ES-I3 (cell line): ENCODE measurements around the gene TEAD3.
"Not testable (repeated sequence)": the region's sequence is repeated elsewhere in the genome, so short reads cannot be mapped to it uniquely, and the experiment has no call there.

ENCODE experiments used
- H3K36me3 ChIP-seq: 2 replicates; pipeline ENCODE4 v1.6.1; 2013; ENCODE audit warnings: mild to moderate bottlenecking, low read length, control low read depth, moderate library complexity; ENCODE audit not compliant: insufficient read depth
- H3K4me1 ChIP-seq: 2 replicates; pipeline ENCODE4 v1.6.1; 2013; ENCODE audit warnings: mild to moderate bottlenecking, control low read depth, low read length; ENCODE audit not compliant: insufficient read depth
- H3K9ac ChIP-seq: 2 replicates; pipeline ENCODE4 v1.6.1; 2013; ENCODE audit warnings: low read depth, mild to moderate bottlenecking, low read length, moderate library complexity
- H3K9me3 ChIP-seq: 2 replicates; pipeline ENCODE4 v1.6.1; 2013; ENCODE audit warnings: mild to moderate bottlenecking, low read length, moderate library complexity; ENCODE audit not compliant: control insufficient read depth, insufficient read depth

The TEAD3 gene

DNA sequence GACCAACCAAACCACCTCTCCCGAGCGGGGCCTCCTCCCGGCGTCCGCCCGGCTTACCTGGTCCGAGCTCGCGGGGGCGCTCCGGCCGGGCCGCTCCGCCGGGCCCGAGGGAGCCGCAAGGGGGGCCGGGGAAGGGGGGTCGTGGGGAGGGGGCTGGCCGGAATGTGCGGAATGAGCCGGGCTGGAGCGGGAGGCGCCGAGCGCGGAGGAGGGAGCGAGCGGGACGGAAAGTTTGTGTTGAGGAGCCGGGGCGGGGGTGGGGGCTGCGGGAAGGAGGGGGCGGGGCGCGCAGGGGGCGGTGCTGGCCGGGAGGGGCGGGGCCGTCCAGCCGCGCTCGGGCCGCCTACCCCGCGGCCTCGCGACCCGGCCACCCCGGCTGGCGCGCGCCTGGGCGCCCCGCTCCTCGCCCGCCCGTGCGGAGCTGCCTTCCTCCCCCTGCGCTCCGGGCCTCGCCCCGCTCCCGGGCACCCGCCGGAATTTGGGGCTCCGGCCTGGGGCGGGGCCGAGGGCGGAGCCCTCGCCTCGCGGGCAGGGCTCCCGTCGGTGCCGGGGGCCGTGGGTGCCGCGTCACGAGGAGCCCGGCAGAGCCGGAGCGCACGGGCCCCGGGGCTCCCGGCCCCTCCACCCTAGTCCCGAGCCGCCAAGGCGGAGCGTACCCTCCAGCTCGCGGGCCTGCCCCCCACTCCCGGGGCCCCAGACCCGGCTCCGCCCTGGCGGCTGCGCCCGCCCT, at the start of gene TEAD3:
Gene TEAD3, minus strand, starts transcription at position 239 of the 730 bp plus-strand sequence.
- Histone ChIP-seq H3K4me1 (peaks cover 53% of the 10 kb centered on the region), H3K36me3 (no peaks in the 10 kb centered on the region), H3K9ac (peak within 1 kb of the TSS; percentile 83)

DNA sequence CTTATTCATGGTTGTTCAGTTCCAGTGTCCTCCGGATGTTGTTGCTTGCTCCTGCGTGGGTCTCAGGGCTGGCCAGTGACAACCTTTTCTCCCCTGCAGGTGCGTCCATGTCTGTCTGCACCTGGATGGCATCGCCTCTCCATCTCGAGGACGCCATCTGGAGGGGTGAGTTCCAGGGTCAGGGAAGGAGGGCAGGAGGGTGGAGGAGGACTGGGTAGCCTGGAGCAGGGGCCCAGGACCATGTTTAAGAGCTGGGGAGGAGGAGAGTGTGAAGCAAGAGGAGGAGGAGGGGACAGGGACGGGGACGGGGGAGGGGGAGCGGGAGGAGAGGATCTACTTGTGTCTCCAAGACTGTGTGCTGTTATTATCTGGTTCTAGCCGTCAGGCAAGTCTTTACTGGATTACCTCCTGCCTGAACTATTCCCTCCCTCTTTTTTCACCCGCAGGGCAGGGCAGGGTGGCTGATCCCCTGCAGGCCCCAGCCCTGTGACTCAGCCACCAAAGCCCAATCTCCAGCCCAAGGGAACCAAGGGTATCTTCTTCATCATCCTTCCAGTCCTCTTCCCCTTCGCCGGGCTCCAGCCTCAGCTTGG, 48.0 kb upstream of the TEAD3 start:
- Histone ChIP-seq H3K9me3 (no peaks in the 10 kb centered on the region), H3K36me3 (no peaks in the 10 kb centered on the region), H3K9ac (no peak overlapping the region), H3K4me1 (0 out of 2 replicates have a peak, but pooled peaks cover 6% of the 10 kb centered on the region)

More for the DNA sequence above, at the start of gene TEAD3:
- H3K9me3 ChIP-seq: no peaks in the 10 kb centered on the region

DNA sequence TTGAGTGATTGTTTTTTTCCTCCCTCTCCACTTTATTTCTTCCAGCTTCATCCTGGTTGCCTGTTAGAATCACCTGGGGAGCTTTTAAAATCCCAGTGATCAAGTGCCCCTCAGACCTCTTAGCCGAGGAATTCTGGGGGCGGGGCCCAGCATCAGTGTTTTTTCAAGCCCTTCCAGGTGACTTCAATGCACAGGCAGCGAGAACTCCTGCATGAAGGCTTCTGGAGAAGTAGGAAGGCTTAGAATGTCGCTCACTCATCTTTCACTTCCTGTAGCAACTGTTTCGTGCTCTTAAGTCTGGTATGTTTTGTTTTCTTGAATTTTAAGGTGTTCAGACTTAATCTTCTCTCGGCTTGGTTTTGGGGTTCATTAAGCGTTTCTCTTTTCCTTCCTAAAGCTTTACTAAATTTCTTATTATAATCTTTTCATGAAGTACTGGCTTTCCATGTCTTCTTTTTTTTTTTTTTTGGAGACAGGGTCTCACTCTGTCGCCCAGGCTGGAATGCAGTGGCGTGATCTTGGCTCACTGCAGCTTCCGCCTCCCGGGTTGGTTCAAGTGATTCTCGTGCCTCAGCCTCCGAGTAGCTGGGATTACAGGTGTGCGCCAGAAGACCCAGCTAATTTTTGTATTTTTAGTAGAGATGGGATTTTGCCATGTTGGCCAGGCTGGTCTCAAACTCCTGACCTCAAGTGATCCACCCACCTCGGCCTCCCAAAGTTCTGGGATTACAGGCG, 46.7 kb upstream of the TEAD3 start:
- H3K9ac ChIP-seq: peak overlapping the region; percentile 19; the same call in 1 of the 2 replicates
- H3K4me1 ChIP-seq: 0 out of 2 replicates have a peak, but pooled peaks cover 6% of the 10 kb centered on the region
- H3K36me3 ChIP-seq: no peaks in the 10 kb centered on the region
- H3K9me3 ChIP-seq: no peaks in the 10 kb centered on the region

DNA sequence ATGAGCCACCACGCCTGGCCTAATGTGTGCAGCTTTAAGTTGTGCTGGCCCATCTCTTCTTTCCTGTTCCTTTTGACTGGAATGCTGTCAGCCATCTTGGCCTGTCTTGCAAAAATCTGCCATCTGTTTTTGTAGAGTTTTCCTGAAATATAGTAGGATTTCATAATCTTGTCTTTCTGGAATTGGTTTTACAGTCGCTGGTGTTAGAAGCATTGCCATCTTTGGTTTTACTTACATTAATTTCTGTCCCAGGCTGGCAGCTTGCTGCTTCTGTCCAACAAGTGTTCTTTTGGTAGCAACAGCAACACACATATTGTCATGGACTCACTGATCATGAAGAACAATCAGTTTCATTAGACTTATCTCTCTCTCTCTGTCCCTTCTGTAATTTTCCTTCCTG, 45.0 kb upstream of the TEAD3 start:
- no peaks in the 10 kb centered on the region for H3K36me3 ChIP-seq
- H3K9ac ChIP-seq: no peak overlapping the region
- H3K9me3 ChIP-seq: no peaks in the 10 kb centered on the region
- 0 out of 2 replicates have a peak, but pooled peaks cover 6% of the 10 kb centered on the region for H3K4me1 ChIP-seq

DNA sequence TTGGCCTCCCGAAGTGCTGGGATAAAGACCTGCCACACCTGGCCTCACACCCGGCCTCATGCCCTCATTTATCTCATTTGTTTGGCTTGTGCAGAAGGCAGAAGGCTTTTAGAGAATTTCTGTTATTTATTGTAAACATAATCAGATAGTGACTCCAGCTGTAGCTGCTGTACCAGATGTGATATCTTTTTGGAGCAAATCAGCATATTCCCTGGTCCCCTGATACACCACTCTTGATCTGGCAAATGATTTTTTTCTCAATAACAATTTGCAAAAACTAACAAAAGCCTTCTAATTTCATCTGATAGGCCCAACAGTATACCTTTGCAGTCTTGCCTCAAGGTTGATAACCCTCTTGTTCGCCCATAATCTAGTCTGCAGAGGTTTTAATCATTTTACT, 42.3 kb upstream of the TEAD3 start:
- Histone ChIP-seq H3K9me3 (no peaks in the 10 kb centered on the region), H3K4me1 (peaks cover 3% of the 10 kb centered on the region), H3K9ac (no peak overlapping the region), H3K36me3 (no peaks in the 10 kb centered on the region)

DNA sequence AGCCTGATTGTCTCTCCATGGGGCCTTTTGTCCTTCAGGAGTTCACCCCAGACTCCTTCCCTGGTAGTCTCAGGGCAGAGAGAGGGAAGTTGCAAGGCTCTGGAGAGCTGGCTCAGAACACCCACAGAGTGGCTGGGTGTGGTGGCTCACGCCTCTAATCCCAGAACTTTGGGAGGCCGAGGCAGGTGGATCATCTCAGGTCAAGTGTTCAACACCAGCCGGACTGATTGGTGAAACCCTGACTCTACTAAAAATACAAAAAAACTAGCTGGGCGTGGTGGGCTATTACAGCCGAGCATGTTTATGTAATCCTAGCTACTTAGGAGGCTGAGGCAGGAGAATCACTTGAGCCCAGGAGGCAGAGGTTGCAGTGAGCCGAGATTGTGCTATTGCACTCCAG, 39.0 kb upstream of the TEAD3 start:
- H3K9ac ChIP-seq, H3K36me3 ChIP-seq, H3K4me1 ChIP-seq, H3K9me3 ChIP-seq: not testable (repeated sequence)

DNA sequence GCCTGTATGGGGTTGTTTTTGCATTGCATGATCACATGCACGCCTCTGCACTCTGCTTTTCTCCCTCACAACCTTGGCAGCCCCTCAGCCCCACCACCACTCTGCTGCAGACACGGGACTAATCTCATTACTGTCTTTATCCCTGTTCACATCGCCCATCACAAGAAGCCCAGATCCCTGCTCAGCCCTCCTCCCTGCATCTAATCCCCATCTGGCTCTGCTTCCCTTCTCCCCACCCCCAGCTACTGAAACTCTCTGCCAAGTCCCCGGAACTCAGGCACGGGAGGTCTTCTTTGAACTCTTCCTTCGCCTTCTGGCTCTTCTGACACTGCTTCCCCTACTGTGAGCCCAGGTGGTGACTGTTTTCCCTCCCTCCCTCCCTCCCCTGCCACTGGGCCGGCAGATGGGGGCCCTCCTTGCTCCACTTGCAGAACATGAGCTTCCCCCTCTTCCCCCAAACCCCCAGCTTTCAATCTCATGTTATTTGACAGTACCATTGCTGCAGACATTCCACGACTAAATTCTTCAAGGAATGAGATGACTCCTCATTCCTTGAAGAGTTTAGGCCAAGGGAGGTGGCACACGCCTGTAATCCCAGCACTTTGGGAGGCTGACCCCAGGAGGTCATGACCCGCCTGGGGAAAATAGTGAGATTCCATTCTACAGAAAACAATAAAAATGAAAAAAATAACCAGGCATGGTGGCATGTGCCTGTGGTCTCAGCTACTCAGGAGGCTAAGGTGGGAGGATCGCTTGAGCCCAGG, 37.7 kb upstream of the TEAD3 start:
- Histone ChIP-seq H3K36me3 (no peaks in the 10 kb centered on the region), H3K9ac (no peak overlapping the region), H3K4me1 (peaks cover 8% of the 10 kb centered on the region), H3K9me3 (no peaks in the 10 kb centered on the region)

DNA sequence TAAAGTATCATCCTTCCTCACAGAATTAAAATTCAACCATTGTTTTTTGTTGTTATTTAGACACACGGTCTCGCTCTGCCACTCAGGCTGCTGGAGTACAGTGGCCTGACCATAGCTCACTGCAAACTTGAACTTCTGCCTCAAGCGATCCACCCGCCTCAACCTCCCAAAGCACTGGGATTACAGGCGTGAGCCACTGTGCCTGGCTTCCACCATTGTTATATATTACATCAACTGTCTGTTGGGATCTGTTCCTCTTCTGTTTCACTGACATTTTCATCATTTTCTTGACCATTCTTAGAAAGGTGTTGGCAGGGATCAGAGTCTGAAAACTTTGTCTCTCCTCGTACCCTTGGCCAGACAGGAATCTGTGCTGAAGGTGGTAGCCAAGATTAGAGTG, 37.1 kb upstream of the TEAD3 start:
- Histone ChIP-seq H3K36me3 (no peaks in the 10 kb centered on the region), H3K9ac (no peak overlapping the region), H3K4me1 (peaks cover 8% of the 10 kb centered on the region)

DNA sequence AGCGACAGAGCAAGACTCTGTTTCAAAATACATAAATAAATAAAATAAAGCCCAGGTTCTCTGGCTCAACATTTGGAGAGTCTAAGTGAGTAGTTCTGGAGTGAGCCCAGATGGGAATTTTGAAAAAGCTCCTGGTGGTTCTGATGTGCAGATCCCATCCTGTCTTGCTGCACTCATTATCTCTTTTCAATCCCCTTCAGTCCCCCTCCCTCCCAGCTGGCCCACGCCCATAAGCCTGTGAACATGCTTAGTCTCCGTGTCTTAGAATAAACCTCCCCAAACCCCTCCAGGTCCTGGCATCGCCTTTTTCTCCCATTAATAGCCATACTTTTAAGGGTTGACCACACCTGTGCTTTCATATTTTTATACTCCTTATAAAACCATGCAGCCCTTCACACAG, 35.2 kb upstream of the TEAD3 start:
- no peaks in the 10 kb centered on the region for H3K36me3 ChIP-seq
- no peak overlapping the region for H3K9ac ChIP-seq
- no peaks in the 10 kb centered on the region for H3K9me3 ChIP-seq
- peaks cover 8% of the 10 kb centered on the region for H3K4me1 ChIP-seq

More for the DNA sequence above, 37.1 kb upstream of the TEAD3 start:
- no peaks in the 10 kb centered on the region for H3K9me3 ChIP-seq

DNA sequence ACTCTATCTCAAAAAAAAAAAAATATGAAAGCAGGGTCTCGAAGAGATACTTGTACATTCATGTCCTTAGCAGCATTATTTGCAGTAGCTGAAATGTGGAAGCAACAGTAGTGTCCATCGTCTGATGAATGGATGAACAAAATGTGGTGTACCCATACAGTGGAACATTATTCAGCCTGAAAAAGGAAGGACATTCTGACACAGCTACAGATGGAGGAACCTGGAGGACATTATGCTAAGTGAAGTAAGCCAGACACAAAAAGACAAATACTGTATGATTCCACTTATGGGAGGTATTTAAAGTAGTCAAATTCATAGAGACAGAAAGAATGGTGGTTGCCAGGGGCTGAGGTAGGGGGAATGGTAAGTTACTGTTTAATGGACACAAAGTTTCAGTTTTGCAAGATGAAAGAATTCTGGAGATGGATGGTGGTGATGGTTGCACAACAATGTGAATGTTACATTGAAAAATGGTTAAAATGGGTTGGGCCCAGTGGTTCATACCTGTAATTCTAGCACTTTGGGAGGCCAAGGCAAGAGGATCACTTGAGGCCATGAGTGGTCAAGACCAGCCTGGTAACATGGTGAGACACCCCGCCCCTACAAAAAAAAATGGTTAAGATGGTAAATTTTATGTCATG, 27.6 kb upstream of the TEAD3 start:
- no peaks in the 10 kb centered on the region for H3K36me3 ChIP-seq
- no peaks in the 10 kb centered on the region for H3K9me3 ChIP-seq
- H3K9ac ChIP-seq: no peak overlapping the region
- peaks cover 8% of the 10 kb centered on the region for H3K4me1 ChIP-seq

DNA sequence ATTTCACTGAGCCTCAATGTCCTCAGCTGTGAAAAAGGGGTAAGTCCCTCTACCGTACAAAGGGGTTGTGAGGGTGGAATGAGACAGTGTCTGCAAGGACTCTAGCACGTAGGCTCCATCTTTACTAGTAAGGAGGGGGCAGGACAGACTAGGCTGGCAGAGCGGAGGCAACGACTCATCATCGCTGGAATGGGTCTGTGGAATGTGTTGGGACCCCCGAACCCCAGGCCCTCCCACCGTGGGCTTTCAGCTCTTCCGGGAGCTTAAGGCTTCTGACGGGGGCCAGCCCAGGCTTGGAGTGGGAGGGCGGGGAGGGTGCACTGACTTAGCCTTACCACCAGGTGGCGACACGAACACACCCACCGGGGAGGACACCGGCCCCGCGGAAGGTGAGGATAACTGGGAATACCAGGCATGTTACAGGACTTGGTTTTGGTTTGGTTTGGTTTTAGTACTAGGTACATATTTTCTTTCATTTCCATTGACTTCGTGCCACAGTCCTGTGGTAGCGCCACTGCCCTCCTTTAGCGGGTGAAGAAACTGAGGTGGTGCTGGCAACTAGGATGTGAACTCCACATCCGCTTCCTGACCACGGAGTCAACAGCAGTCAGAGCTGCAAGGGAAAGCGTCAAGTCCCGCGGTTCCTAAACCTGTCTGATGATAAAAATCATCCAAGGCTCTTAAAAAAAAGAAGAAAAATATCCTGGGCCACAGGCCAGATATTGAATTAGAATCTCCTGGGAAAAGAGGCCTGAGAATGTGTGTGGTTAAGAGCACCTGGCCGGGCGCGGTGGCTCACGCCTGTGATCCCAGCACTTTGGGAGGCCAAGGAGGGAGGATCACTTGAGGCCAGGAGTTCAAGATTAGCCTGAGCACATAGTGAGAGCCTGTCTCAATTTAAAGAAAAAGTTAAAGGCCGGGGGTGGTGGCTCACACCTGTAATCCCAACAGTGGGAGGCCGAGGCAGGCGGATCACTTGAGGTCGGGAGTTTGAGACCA, 26.1 kb upstream of the TEAD3 start:
- no peaks in the 10 kb centered on the region for H3K36me3 ChIP-seq
- peaks cover 10% of the 10 kb centered on the region for H3K4me1 ChIP-seq
- no peaks in the 10 kb centered on the region for H3K9me3 ChIP-seq
- no peak overlapping the region for H3K9ac ChIP-seq

DNA sequence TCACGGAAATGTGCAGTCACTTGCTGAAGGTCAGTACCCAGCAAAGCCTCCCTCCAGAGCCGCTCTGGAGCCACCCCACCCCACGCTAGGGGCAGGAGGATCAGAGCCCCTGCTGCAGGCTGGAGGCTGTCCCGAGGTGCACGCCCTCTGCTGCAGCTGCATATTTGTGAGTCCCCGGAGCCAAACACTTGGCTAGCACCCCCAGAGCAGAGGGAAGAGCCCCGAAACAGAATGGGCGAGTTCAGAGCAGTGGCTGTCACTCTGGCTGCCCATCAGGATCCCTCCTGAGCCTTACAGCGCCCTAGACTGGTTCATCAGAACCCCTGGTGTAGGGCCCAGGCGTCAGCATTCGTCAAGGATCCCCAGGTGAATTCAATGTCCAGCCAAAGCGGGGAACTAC, 25.3 kb upstream of the TEAD3 start:
- Histone ChIP-seq H3K9me3 (no peaks in the 10 kb centered on the region), H3K9ac (no peak overlapping the region), H3K36me3 (no peaks in the 10 kb centered on the region), H3K4me1 (peaks cover 10% of the 10 kb centered on the region)

DNA sequence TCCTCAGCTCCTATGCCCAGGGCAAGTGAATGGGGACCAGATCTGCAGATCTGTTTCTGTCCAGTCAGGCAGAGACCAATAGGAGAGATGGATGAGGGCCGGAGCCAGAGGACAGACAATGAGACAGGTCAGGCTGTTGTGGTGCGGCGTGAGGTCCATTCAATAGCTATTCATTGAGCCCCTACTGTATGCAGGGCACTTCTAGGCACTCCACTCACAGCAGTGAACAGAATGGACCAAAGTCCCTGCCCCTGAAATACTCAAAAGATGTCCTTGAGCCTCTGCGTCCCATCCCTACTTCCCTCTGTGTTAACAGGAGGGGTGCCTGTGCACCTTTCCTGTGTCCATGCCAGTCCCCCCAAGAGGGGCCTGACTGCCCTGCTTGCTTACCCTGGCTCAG, 24.4 kb upstream of the TEAD3 start:
- Histone ChIP-seq H3K9me3 (no peaks in the 10 kb centered on the region), H3K9ac (no peak overlapping the region), H3K36me3 (no peaks in the 10 kb centered on the region), H3K4me1 (peaks cover 10% of the 10 kb centered on the region)
